ENCODE measurements around the gene TMEM156.
"Not testable (repeated sequence)": the region's sequence is repeated elsewhere in the genome, so short reads cannot be mapped to it uniquely, and the experiment has no call there.

Gene TMEM156

GRCh38 chr4:38988353-38988752 is 43.9 kb downstream of the TMEM156 start:
- not testable (repeated sequence) for DNase-seq

GRCh38 chr4:38987491-38987890 is 44.7 kb downstream of the TMEM156 start:
- no peak for DNase-seq

- no peak for DNase-seq
Observed at GRCh38 chr4:38985410-38986100, 46.7 kb downstream of the TMEM156 start.

- DNase-seq, result no peak
Observed at GRCh38 chr4:38983787-38984598, 48.2 kb downstream of the TMEM156 start.

- no peak for DNase-seq
Observed at GRCh38 chr4:38983291-38983690, 48.9 kb downstream of the TMEM156 start.

GRCh38 chr4:38982361-38983095 is 49.7 kb downstream of the TMEM156 start:
- no peak for DNase-seq

- no peak for DNase-seq
Observed at GRCh38 chr4:38980903-38981676, 51.1 kb downstream of the TMEM156 start.

GRCh38 chr4:38979511-38980230 is 52.5 kb downstream of the TMEM156 start:
- no peak for DNase-seq

GRCh38 chr4:38979081-38979480 is 53.1 kb downstream of the TMEM156 start:
- no peak for DNase-seq

GRCh38 chr4:38976308-38976707 is 55.9 kb downstream of the TMEM156 start:
- DNase-seq, result no peak

GRCh38 chr4:38968668-38969067 is 63.5 kb downstream of the TMEM156 start:
- DNase-seq, result no peak

GRCh38 chr4:38967260-38968095 is 64.7 kb downstream of the TMEM156 start:
- no peak for DNase-seq

GRCh38 chr4:38965866-38966265 is 66.3 kb downstream of the TMEM156 start:
- no peak for DNase-seq

GRCh38 chr4:38964942-38965775 is 67.0 kb downstream of the TMEM156 start:
- DNase-seq, result no peak

GRCh38 chr4:38959248-38959647 is 73.0 kb downstream of the TMEM156 start:
- DNase-seq, result not testable (repeated sequence)

- DNase-seq, result no peak
Observed at GRCh38 chr4:38958453-38959190, 73.6 kb downstream of the TMEM156 start.

- no peak for DNase-seq
Observed at GRCh38 chr4:38957893-38958292, 74.3 kb downstream of the TMEM156 start.

- no peak for DNase-seq
Observed at GRCh38 chr4:38957261-38957815, 74.9 kb downstream of the TMEM156 start.

- DNase-seq, result no peak
Observed at GRCh38 chr4:38955957-38956356, 76.3 kb downstream of the TMEM156 start.
